Renal cortex interstitium (tissue), 11 donors: ENCODE data around the gene ZBTB1. TPM values are rescaled to one million over a fixed set of nuclear protein-coding genes. Genes with fewer than 3 reads are reported as not detected.
"Not testable (repeated sequence)": the region's sequence is repeated elsewhere in the genome, so short reads cannot be mapped to it uniquely, and the experiment has no call there.

ENCODE experiments used
- DNase-seq, 11 donors: peaks; one replicate each; pipeline ENCODE4 v3.0.0-alpha.2; 2013; ENCODE audit warnings: low read depth in 9 of 11, low spot score in 4 of 11; ENCODE audit errors: extremely low read depth in 1 of 11
- polyA plus RNA-seq, 3 donors: library from polyadenylated mRNA; unstranded; fragments of 120-200 nt; gene quantifications; one replicate each; pipeline ENCODE4 v1.2.1, GENCODE V29; 2013; ENCODE audit not compliant: insufficient read length in 3 of 3

ZBTB1 gene
- polyA plus RNA-seq, 3 donors, result 62.6 to 74.3 (median 69.4) TPM

DNA sequence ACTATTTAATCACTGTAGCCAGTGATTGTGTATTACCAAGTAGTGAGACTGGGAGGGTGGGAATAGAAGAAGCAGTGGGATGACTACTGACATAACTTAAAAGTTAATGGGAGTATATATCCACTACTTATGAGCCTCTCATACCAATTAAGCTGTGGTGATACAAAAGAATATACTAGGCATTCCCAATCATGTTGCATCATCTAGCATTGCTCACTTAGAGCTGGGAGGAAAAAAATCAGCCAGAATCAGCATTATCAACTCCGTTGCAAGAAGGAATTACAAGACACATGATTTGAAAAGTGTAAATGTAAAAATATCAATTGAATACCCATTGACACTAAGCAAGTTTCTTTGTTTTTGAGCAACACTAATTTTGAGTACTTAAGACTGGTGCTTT lies 44.4 kb downstream of the ZBTB1 start:
- no peak for DNase-seq

DNA sequence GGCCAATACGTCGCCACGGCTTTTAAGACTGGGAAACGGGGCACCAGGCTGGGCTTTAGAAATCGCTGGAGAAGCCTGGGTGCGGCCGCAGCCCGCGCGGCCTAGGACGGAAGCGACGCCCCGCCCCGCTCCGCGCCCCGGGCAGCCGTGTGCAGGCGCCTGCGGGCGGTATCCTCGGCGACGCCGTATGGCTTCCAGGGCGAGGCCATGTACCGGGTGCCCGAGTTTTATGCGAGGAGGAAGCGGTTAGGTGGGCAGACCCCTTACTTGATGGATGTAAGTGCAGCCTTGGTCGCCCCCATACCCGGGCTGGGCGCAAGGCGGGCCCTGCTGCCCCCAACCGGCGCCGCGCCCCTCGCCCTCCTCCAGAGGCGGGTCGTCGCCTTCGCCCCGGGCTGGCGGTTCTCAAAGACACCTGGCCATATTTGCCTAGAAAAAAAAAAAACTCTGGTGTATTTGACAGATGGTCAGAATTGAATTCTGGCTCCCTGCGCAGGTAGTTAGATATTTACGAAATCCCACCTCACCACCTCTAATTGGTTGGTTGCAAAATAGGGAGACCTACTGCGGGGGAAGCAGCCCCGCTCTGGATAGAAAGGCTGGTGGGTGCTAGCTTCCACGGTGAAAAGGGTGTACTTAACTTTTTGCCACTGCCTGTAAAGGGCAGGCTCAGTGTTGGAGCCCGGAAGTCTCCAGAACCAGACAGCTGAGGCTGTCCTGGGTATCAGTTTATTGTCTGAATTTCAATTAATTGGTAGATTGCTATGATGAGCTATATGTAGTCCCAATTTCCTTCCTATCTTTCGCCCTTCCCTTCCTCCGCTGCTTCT lies 45.4 kb downstream of the ZBTB1 start, which contains the start of gene PPP1R36:
Gene PPP1R36 (plus strand): TSS at position 171 of the 830 bp plus-strand sequence. CDS start 37 bp downstream, at position 208.
- DNase-seq, result no peak

DNA sequence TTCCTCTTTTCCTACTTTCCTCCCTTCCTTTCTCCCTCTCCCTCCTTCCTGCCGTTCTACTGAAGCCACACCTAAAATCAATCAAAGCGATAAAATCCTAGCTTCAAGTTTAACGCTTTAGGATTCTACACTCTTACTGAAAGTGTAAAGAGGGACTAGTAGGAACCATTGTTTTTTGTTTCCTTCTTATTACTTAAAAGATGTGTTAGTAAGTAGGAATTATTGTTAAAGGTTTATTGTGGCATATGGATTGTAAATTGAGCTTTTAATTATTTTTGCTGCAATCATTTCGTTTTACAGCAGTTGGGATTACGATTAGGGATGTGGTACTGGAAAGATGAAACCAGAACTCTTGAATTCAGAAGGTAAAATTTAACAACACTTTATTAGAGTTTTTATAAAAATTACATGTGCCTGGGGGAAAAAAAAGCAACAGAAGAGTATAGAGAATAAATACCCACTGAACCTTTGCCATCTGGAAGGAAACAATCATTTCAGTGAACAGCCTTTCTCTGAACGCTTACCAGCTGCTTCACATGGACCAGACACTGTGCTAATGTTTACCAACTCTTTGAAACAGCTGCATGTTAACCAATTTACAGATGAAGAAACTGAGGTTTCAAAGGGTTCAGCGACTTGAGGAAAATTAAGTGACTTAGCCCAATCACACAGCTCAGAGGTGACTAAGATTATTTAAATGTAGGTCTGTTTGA lies 46.2 kb downstream of the ZBTB1 start:
- DNase-seq, result no peak

GRCh38 chr14:64554556-64554955 lies 50.0 kb downstream of the ZBTB1 start:
- DNase-seq, result no peak

DNA sequence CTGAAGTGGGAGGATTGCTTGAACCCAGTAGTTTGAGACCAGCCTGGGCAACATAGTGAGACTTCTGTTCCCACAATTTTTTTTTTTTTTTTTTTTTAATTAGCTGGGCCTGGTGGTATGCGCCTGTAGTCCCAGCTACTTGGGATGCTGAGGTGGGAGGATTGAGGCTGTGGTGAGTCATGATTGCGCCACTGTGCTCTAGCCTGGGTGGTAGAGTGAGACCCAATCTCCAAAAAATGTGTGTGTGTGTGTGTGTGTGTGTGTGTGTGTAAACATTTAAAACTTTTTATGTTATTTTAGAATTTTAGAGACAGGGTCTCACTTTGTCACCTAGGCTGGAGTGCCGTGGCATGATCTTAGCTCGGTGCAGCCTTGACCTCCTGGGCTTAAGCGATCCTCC lies 52.0 kb downstream of the ZBTB1 start:
- no peak for DNase-seq

- not testable (repeated sequence) for DNase-seq
These were observed 53.6 kb downstream of the ZBTB1 start for GRCh38 chr14:64558216-64558615.

GRCh38 chr14:64561631-64562030 lies 57.1 kb downstream of the ZBTB1 start:
- DNase-seq, result no peak

DNA sequence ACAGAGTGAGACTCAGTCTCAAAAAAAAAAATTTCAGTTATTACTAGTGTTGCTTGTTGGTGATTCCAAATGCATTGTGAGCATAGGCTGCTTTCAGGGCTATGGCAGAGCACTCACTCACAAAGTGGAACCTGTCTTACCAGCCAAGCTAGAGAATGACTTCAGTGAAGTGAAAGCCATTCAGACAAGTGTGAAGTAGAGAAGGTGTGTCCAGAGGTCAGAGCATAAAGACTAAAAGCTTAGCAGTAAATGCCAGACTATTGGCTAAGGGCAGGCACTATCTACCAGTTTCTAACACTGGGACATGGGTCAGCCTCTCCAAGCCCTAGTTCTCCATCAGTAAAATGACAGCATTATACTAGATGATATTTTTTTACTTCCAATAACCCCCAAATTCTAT lies 57.9 kb downstream of the ZBTB1 start:
- DNase-seq, result no peak

GRCh38 chr14:64563696-64564095 lies 59.1 kb downstream of the ZBTB1 start:
- no peak for DNase-seq

GRCh38 chr14:64566651-64567122 lies 62.1 kb downstream of the ZBTB1 start:
- DNase-seq, result no peak

DNA sequence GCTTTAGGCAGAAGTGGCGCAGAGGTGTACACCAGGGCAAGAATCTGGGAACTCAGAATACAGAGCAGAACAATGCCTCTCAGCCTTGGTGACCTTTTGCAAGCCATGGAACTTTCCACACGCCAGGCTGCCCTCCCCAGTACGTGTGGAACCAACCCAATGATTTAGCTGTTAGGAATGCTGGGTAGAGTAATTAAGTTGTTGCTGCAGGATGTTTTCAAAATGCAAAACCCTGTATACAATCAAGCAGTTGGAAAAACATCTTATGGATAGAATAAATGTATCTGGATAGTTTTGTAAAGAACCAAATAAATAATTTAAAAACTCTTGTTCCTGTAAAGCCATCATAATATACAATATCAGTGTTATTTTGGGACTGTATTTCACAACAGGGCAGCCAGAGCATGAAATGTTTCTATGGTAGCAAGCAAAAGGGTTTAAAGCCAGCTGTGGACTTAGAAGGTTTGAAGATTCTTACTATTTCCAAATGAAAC lies 64.6 kb downstream of the ZBTB1 start:
- DNase-seq, result no peak

DNA sequence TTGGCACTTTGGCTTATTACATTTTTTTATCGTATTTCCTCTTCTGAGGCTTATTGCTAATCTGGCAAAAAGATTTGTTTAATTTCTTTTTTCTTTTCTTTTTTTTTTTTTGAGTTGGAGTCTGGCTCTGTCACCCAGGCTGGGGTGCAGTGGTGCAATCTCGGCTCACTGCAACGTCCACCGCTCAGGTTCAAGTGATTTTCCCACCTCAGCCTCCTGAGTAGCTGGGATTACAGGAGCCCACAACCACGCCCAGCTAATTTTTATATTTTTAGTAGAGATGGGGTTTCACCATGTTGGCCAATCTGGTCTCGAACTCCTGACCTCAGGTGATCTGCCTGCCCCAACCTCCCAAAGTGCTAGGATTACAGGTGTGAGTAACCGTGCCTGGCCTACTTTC lies 65.1 kb downstream of the ZBTB1 start:
- not testable (repeated sequence) for DNase-seq

DNA sequence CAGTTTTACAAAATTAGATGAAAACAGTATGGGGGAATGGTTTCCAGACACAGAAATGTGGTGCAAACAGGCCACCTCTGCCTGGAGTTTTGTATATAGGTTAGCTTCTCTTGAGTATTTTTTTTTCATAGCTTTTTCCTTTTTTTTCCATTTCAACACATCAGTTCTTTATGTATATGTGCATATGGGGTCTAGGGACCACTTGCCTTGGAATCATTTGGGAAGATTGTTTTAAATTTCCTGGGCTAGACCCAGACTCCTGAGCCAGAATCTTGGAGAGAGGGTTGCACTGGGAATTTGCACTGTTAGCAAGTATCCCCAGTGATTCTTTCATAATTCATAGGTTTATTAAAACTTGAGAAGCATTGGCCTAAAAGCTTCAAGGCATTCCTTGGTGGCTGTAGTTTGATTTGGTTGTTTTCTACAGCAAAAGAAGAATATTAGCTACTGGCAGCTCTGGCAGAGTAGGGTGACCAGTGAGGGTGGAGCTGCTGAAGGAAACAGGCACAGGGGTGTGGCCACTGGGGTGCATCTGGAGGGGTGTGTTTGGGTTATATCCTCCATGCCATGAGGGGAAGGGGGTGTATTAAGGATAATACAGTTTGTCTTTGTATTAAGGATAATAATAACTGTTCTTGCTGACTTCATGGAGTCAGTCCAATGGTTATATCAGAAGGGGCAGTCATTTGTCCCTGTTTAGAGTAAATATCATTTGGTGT lies 68.0 kb downstream of the ZBTB1 start:
- DNase-seq, result no peak

GRCh38 chr14:64573109-64573508 lies 68.5 kb downstream of the ZBTB1 start:
- DNase-seq, result peak in 1 of 11 donors; percentile 34

Other genes with a start within 250 kb of the ZBTB1 start
- gene ESR2, start 210.4 kb upstream of the ZBTB1 start, polyA plus RNA-seq, result 1 to 10 TPM; 1.1 to 1.7 (median 1.2) TPM
- 10 to 100 TPM; 75.8 to 98.6 (median 91.1) TPM for gene MTHFD1, start 116.4 kb upstream of the ZBTB1 start, polyA plus RNA-seq
- 1 to 10 TPM; 6.4 to 8.4 (median 8.1) TPM for gene AKAP5, start 39.3 kb upstream of the ZBTB1 start, polyA plus RNA-seq
- gene ZBTB25, start 932 bp upstream of the ZBTB1 start, polyA plus RNA-seq, result 10 to 100 TPM in 1 of 3 donors, 1 to 10 TPM in 2; 7.0 to 14.4 (median 8.5) TPM
- 10 to 100 TPM; 16.3 to 20.6 (median 17.6) TPM for gene HSPA2, start 36.0 kb downstream of the ZBTB1 start, polyA plus RNA-seq
- under 1 TPM; 0.53 to 0.70 (median 0.67) TPM for gene PPP1R36, start 45.2 kb downstream of the ZBTB1 start, polyA plus RNA-seq
- 100 to 1,000 TPM in 1 of 3 donors, 10 to 100 TPM in 2; 89.0 to 107 (median 95.4) TPM for gene PLEKHG3, start 199.7 kb downstream of the ZBTB1 start, polyA plus RNA-seq